Colonic mucosa (tissue), 4 donors: ENCODE measurements around the gene KCNJ6. TPM values are rescaled to one million over a fixed set of nuclear protein-coding genes. Genes with fewer than 3 reads are reported as not detected.

ENCODE experiments used
- DNase-seq: peaks from one replicate; pipeline ENCODE4 v3.0.0-alpha.2; 2020
- H3K27ac ChIP-seq: fragments of 200-600 bp; one replicate; pipeline ENCODE4 v1.8.0; 2021
- H3K27me3 ChIP-seq: fragments of 200-600 bp; one replicate; pipeline ENCODE4 v1.8.0; 2021
- H3K36me3 ChIP-seq: fragments of 200-600 bp; one replicate; pipeline ENCODE4 v1.8.0; 2021
- H3K4me1 ChIP-seq: fragments of 200-600 bp; one replicate; pipeline ENCODE4 v1.8.0; 2021; ENCODE audit warnings: mild to moderate bottlenecking
- H3K4me3 ChIP-seq: fragments of 200-600 bp; one replicate; pipeline ENCODE4 v1.8.0; 2021
- H3K9ac ChIP-seq, 2 donors: one replicate each; pipeline ENCODE4 v1.7.0; 2013; ENCODE audit warnings: control low read depth in 2 of 2, low read depth in 2 of 2, low read length in 2 of 2
- H3K9me3 ChIP-seq: fragments of 200-600 bp; one replicate; pipeline ENCODE4 v1.8.0; 2021
- intact Hi-C: fragments of 100-400 bp; cut with DNase I; formaldehyde crosslinking; loops from one replicate; pipeline ENCODE4 v1.14.1; 2022
- total RNA-seq, 2 donors: library from RNA; stranded (reverse); fragmentation: NEBNext Ultra II Directional in 1 of 2; extraction: Animal tissue kit (Norgen Biotek cat#: 25700) in 1 of 2; gene quantifications; one replicate each; pipeline ENCODE4 v1.2.1, GENCODE V29; 2021
- TF ChIP-seq, protein P1 (sequence below): fragments of 200-600 bp; IDR thresholded peaks from one replicate; pipeline ENCODE4 v1.8.0; 2022; ENCODE audit warnings: antibody characterized with exemption, mild to moderate bottlenecking
- donor health status: healthy.
- donor health status: DM: no; HTN: no; CAD: no.
- donor health status: DM: no; HTN: no; CAD: no.

Gene KCNJ6
- total RNA-seq, 2 donors from 2014 or later = 0.05 to 0.21 TPM

GRCh38 chr21:37784591-37785318 is 131.5 kb downstream of the KCNJ6 start:
- H3K4me1 ChIP-seq = no peaks in the 10 kb centered on the region
- H3K4me3 ChIP-seq = no peak overlapping the region
- DNase-seq = no peak
- H3K9ac ChIP-seq = no peak overlapping the region
- H3K36me3 ChIP-seq = no peaks in the 10 kb centered on the region
- H3K9me3 ChIP-seq = no peaks in the 10 kb centered on the region
- intact Hi-C loops = no loop called here
- TF ChIP-seq, protein P1, sequence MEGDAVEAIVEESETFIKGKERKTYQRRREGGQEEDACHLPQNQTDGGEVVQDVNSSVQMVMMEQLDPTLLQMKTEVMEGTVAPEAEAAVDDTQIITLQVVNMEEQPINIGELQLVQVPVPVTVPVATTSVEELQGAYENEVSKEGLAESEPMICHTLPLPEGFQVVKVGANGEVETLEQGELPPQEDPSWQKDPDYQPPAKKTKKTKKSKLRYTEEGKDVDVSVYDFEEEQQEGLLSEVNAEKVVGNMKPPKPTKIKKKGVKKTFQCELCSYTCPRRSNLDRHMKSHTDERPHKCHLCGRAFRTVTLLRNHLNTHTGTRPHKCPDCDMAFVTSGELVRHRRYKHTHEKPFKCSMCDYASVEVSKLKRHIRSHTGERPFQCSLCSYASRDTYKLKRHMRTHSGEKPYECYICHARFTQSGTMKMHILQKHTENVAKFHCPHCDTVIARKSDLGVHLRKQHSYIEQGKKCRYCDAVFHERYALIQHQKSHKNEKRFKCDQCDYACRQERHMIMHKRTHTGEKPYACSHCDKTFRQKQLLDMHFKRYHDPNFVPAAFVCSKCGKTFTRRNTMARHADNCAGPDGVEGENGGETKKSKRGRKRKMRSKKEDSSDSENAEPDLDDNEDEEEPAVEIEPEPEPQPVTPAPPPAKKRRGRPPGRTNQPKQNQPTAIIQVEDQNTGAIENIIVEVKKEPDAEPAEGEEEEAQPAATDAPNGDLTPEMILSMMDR = no peak
- no peak overlapping the region for H3K27ac ChIP-seq
- no peaks in the 10 kb centered on the region for H3K27me3 ChIP-seq

DNA sequence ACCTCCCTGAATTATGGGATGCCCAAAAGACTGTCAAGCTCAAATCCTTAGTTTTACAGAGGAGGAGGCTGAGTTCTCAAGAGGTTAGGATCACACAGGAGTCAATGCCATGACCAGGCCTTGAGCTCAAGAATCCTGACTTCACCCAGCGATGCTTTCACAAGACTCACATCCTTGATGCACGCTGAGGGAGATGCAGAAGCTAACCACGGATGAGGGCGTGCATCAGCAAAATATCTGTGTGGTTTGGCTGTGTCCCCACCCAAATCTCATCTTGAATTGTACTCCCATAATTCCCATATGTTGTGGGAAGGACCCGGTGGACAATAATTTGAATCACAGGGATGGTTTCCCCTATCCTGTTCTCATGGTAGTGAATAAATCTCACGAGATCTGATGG is 133.2 kb downstream of the KCNJ6 start:
- Histone ChIP-seq H3K36me3 (no peaks in the 10 kb centered on the region), H3K27me3 (no peaks in the 10 kb centered on the region), H3K9me3 (no peaks in the 10 kb centered on the region), H3K4me1 (no peaks in the 10 kb centered on the region), H3K27ac (no peak overlapping the region), H3K9ac (no peak overlapping the region), H3K4me3 (no peak overlapping the region)
- DNase-seq = no peak
- intact Hi-C loops = no loop called here
- TF ChIP-seq, protein P1 = no peak

DNA sequence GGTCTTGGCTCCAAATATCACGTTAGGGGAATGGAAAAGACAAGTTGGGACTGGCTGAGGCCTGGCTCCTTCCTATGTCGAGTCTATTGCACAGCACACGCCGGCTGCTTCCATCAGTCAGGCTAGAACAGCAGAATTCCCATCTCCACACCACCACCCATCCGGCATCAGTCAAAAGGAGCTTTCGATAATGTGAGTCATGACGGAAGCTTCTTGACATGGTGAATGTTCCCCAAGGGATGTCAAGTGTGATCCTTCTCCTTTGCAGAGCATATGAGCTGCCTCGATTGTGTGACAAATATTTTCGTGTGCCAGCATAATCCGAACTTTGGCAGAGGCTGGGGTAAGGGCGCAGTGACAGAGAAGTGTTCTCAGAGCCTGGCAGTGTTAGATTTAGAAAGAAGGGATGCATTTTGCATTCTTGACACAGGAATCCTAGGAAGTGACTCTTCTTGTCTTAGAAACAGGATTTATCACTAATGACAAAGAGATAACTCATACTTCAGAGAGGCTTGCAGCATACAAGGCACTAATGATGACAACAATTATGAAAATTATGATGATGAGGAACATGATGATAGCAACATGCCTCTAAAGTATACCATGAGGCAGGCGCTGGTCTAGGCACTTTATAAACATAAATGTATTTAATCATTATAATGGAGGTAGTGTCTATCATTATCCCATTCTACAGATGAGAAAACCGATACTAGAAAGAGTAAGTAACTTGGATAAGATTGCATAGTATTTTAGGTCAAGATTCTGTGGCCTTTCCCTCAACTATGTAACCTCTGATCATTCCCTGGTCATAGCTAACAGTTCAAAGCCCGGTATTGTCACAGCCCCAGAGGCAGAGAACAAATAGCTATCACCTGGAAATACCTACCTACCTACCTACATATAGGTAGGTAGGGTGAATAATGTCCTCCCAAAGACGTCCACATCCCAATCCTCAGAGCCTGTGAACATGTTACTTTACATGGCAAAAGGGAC is 135.0 kb downstream of the KCNJ6 start:
- DNase-seq = no peak
- no peaks in the 10 kb centered on the region for H3K9me3 ChIP-seq
- H3K27me3 ChIP-seq = no peaks in the 10 kb centered on the region
- H3K4me1 ChIP-seq = no peaks in the 10 kb centered on the region
- TF ChIP-seq, protein P1 = no peak
- H3K4me3 ChIP-seq = no peak overlapping the region
- no peak overlapping the region for H3K27ac ChIP-seq
- intact Hi-C loops = no loop called here
- H3K36me3 ChIP-seq = no peaks in the 10 kb centered on the region
- no peak overlapping the region for H3K9ac ChIP-seq

DNA sequence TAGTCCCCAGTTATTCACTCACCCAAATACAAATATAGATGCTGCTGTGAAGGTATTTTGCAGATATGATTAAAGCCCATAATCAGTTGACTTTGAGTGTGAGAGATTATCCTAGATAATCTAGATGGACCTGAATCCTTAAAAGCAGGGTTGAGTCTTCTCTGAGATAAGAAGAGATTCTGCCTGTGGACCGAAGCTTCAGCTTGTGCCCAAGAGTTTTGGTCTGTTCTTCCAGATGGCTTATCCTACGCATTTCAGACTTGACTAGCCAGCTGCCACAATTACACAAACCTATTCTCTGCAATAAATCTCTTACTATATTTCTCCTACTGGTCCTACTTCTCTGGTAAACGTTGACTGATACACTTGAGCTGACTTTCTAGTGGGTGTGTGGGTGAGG is 145.1 kb downstream of the KCNJ6 start:
- no peaks in the 10 kb centered on the region for H3K9me3 ChIP-seq
- H3K27me3 ChIP-seq = no peaks in the 10 kb centered on the region
- no peaks in the 10 kb centered on the region for H3K36me3 ChIP-seq
- intact Hi-C loops = no loop called here
- H3K4me3 ChIP-seq = no peak overlapping the region
- no peak for DNase-seq
- H3K4me1 ChIP-seq = no peaks in the 10 kb centered on the region
- no peak overlapping the region for H3K9ac ChIP-seq
- H3K27ac ChIP-seq = no peak overlapping the region
- TF ChIP-seq, protein P1 = no peak

DNA sequence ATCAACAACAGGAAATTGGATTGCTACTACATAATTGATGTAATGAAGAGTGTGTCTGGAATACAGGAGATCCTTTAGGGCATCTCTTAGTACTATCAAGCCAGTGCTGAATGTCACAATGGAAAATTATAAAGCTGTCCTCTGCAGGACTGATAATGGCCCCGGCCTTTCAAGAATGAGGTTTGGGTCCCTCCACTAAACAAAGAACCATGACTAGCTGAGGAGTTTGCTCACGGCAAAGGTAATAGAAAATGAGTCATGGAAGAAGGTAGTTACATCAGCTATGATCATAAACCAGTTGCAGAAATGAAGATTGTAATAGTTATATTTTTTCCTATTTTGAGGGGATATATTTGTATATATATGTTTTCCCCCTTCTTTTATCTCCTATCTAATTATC is 145.8 kb downstream of the KCNJ6 start:
- no peaks in the 10 kb centered on the region for H3K4me1 ChIP-seq
- no peaks in the 10 kb centered on the region for H3K9me3 ChIP-seq
- DNase-seq = no peak
- intact Hi-C loops = no loop called here
- no peaks in the 10 kb centered on the region for H3K27me3 ChIP-seq
- TF ChIP-seq, protein P1 = no peak
- no peak overlapping the region for H3K4me3 ChIP-seq
- H3K36me3 ChIP-seq = no peaks in the 10 kb centered on the region
- no peak overlapping the region for H3K27ac ChIP-seq
- H3K9ac ChIP-seq = no peak overlapping the region
